ENCODE data around the gene ZNF593. TPM values are rescaled to one million over a fixed set of nuclear protein-coding genes. Genes with fewer than 3 reads are reported as not detected.

ZNF593 gene
- total and polyA plus RNA-seq, 2 experiments from 2014 or later = 26.2 to 108 TPM

GRCh38 chr1:26184086-26184485 lies 14.4 kb downstream of the ZNF593 start:
- no peaks in the 10 kb centered on the region for H3K9me3 Mint-ChIP-seq
- DNase-seq (ENCODE audit: low spot score) = no peak

More at GRCh38 chr1:26184086-26184485, 14.4 kb downstream of the ZNF593 start:
- Mint-ChIP-seq H3K27me3 (ENCODE audit: insufficient read depth, low read depth, poor library complexity) (peaks cover 4% of the 10 kb centered on the region), H3K36me3 (ENCODE audit: low read depth) (peaks cover 10% of the 10 kb centered on the region), H3K27ac (no peak overlapping the region), H3K4me3 (no peak overlapping the region), H3K4me1 (no peaks in the 10 kb centered on the region)
- H3K4me3 ChIP-seq = no peak overlapping the region
- no peaks in the 10 kb centered on the region for H3K9me2 ChIP-seq (ENCODE audit: insufficient read depth)
- no peaks in the 10 kb centered on the region for H3K27me3 ChIP-seq (ENCODE audit: insufficient read depth)
- TF ChIP-seq, protein P1, sequence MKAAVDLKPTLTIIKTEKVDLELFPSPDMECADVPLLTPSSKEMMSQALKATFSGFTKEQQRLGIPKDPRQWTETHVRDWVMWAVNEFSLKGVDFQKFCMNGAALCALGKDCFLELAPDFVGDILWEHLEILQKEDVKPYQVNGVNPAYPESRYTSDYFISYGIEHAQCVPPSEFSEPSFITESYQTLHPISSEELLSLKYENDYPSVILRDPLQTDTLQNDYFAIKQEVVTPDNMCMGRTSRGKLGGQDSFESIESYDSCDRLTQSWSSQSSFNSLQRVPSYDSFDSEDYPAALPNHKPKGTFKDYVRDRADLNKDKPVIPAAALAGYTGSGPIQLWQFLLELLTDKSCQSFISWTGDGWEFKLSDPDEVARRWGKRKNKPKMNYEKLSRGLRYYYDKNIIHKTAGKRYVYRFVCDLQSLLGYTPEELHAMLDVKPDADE (IDR thresholded peaks at IDR 0.05) = no peak
- no peak for TF ChIP-seq NANOG (IDR thresholded peaks at IDR 0.05; ENCODE audit: borderline replicate concordance)
- TF ChIP-seq CREB1 (CRISPR knock-in tag; IDR thresholded peaks at IDR 0.05; ENCODE audit: low read depth) = no peak
- no peak for TF ChIP-seq STAT1 (IDR thresholded peaks at IDR 0.05; ENCODE audit: unreplicated experiment)
- TF ChIP-seq EZH2 (IDR thresholded peaks at IDR 0.05; ENCODE audit: low read depth, unreplicated experiment) = no peak
- TF ChIP-seq ZNF114 (CRISPR knock-in tag; IDR thresholded peaks at IDR 0.05) = no peak
- TF ChIP-seq, protein P2, sequence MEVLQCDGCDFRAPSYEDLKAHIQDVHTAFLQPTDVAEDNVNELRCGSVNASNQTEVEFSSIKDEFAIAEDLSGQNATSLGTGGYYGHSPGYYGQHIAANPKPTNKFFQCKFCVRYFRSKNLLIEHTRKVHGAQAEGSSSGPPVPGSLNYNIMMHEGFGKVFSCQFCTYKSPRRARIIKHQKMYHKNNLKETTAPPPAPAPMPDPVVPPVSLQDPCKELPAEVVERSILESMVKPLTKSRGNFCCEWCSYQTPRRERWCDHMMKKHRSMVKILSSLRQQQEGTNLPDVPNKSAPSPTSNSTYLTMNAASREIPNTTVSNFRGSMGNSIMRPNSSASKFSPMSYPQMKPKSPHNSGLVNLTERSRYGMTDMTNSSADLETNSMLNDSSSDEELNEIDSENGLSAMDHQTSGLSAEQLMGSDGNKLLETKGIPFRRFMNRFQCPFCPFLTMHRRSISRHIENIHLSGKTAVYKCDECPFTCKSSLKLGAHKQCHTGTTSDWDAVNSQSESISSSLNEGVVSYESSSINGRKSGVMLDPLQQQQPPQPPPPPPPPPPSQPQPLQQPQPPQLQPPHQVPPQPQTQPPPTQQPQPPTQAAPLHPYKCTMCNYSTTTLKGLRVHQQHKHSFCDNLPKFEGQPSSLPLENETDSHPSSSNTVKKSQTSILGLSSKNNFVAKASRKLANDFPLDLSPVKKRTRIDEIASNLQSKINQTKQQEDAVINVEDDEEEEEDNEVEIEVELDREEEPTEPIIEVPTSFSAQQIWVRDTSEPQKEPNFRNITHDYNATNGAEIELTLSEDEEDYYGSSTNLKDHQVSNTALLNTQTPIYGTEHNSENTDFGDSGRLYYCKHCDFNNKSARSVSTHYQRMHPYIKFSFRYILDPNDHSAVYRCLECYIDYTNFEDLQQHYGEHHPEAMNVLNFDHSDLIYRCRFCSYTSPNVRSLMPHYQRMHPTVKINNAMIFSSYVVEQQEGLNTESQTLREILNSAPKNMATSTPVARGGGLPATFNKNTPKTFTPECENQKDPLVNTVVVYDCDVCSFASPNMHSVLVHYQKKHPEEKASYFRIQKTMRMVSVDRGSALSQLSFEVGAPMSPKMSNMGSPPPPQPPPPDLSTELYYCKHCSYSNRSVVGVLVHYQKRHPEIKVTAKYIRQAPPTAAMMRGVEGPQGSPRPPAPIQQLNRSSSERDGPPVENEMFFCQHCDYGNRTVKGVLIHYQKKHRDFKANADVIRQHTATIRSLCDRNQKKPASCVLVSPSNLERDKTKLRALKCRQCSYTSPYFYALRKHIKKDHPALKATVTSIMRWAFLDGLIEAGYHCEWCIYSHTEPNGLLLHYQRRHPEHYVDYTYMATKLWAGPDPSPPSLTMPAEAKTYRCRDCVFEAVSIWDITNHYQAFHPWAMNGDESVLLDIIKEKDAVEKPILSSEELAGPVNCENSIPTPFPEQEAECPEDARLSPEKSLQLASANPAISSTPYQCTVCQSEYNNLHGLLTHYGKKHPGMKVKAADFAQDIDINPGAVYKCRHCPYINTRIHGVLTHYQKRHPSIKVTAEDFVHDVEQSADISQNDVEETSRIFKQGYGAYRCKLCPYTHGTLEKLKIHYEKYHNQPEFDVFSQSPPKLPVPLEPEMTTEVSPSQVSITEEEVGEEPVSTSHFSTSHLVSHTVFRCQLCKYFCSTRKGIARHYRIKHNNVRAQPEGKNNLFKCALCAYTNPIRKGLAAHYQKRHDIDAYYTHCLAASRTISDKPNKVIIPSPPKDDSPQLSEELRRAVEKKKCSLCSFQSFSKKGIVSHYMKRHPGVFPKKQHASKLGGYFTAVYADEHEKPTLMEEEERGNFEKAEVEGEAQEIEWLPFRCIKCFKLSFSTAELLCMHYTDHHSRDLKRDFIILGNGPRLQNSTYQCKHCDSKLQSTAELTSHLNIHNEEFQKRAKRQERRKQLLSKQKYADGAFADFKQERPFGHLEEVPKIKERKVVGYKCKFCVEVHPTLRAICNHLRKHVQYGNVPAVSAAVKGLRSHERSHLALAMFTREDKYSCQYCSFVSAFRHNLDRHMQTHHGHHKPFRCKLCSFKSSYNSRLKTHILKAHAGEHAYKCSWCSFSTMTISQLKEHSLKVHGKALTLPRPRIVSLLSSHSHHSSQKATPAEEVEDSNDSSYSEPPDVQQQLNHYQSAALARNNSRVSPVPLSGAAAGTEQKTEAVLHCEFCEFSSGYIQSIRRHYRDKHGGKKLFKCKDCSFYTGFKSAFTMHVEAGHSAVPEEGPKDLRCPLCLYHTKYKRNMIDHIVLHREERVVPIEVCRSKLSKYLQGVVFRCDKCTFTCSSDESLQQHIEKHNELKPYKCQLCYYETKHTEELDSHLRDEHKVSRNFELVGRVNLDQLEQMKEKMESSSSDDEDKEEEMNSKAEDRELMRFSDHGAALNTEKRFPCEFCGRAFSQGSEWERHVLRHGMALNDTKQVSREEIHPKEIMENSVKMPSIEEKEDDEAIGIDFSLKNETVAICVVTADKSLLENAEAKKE (CRISPR knock-in tag; IDR thresholded peaks at IDR 0.05) = no peak
- TF ChIP-seq, protein P3, sequence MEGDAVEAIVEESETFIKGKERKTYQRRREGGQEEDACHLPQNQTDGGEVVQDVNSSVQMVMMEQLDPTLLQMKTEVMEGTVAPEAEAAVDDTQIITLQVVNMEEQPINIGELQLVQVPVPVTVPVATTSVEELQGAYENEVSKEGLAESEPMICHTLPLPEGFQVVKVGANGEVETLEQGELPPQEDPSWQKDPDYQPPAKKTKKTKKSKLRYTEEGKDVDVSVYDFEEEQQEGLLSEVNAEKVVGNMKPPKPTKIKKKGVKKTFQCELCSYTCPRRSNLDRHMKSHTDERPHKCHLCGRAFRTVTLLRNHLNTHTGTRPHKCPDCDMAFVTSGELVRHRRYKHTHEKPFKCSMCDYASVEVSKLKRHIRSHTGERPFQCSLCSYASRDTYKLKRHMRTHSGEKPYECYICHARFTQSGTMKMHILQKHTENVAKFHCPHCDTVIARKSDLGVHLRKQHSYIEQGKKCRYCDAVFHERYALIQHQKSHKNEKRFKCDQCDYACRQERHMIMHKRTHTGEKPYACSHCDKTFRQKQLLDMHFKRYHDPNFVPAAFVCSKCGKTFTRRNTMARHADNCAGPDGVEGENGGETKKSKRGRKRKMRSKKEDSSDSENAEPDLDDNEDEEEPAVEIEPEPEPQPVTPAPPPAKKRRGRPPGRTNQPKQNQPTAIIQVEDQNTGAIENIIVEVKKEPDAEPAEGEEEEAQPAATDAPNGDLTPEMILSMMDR (conservative IDR thresholded peaks at IDR 0.05; ENCODE audit: low read depth in 2 of 2) = no peak
- TF ChIP-seq JUNB (IDR thresholded peaks at IDR 0.05; ENCODE audit: unreplicated experiment) = no peak
- TF ChIP-seq POLR2AphosphoS5 (IDR thresholded peaks at IDR 0.05; ENCODE audit: low read depth) = no peak
- no peaks in the 10 kb centered on the region for H3K79me2 ChIP-seq (replicated peaks; ENCODE audit: insufficient read depth)
- no peak overlapping the region for H3K27ac ChIP-seq (ENCODE audit: low read depth)
- no peaks in the 10 kb centered on the region for H4K20me1 ChIP-seq (replicated peaks; ENCODE audit: insufficient read depth)
- H3K4me1 ChIP-seq (ENCODE audit: insufficient read depth) = no peaks in the 10 kb centered on the region
- H3K36me3 ChIP-seq (ENCODE audit: insufficient read depth) = no peaks in the 10 kb centered on the region
- no peak overlapping the region for H2AFZ ChIP-seq
- no peak for ATAC-seq
- H3K4me2 ChIP-seq = no peak overlapping the region
- no peaks in the 10 kb centered on the region for H3F3A ChIP-seq (replicated peaks; ENCODE audit: low read depth)
